ENCODE results near the gene CCL17.
"Not testable (repeated sequence)": the region's sequence is repeated elsewhere in the genome, so short reads cannot be mapped to it uniquely, and the experiment has no call there.

CCL17 gene

DNA sequence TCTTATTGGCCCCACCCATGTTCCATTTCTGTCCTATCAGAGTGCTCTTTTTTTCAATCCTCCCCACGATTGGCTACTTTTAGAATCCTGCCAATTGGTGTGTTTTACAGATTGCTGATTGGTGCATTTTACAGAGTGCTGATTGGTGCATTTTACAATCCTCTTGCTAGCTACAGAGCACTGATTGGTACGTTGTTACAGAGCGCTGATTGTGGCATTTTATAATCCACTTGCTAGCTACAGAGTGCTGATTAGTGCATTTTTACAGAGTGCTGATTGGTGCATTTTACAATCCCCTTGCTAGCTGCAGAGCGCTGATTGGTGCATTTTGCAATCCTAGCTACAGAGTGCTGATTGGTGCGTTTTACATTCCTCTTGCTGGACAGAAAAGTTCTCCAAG lies 9.5 kb upstream of the CCL17 start:
- no peak for DNase-seq (ENCODE audit: low read depth in 2 of 2)

DNA sequence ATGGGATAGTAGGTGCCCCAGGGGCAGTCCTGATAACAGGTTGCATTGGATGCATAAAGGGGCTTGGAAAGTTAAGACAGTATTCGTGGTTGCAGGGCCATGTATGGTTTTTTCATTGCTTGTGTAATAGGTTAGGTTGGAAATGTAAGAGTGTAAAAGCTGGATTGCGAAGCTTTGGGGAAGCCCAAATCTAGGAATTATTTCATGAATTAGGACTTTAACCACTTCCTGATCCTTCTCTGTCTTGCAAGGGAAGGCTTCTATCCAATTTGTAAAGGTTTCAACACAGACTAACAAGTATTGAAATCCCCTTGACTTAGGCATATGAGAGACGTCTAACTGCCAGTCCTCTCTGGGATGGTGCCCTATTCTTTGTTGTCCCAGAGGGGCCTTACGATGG lies 7.8 kb upstream of the CCL17 start:
- no peak for DNase-seq (ENCODE audit: low read depth in 2 of 2)

DNA sequence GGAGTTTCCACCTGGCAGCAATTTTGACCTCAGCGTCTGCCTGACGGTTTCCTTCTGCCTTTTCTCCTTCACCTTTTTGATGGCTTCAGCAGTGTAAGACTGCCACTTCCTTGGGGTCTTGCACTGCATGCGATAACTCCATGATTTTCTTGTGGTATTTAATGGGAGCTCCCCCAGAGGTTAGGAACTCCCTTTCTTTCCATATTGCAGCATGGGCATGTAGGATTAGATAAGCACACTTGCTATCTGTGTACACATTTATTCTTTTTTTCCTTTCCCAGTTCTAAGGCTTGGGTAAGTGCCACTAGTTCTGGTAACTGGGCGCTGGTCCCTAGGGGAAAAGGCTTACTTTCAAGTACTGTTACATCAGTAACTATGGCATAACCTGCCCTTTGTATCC lies 7.1 kb upstream of the CCL17 start:
- DNase-seq (ENCODE audit: low read depth in 2 of 2) = not testable (repeated sequence)

DNA sequence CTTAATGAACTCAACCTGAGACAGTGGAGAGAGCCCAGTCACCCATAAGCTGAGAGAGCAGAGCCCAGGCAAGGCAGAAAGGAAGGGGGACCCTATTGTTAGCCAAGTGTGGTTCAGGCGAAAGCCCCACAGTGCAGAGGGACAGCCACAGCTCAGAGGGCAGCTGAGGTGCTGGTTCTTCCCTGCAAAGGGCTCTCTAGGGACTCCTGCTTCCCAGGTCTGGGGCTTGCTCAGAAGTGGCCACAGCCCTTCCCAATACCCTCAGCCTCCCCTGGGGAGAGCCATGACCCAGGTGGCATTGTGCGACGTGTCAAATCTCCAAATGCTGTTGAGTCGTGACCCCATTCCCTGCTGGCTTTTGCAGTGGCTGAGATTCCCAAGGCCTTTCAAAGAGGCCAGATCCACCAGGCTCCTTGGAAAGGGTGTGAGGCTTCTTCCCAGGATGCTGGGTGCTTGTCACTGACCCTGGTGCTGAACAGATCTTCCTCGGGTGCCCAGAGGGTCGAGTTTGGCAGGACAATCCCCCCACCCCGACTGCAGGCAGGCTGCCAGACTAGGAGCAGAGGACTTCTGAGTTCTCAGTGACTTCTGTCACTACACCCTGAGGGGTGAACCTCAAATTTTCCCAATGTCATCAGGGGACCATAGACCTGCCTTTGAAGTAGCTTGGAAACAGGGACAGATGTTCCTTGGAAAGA lies 2.5 kb upstream of the CCL17 start:
- no peak for DNase-seq (ENCODE audit: low read depth in 2 of 2)

DNA sequence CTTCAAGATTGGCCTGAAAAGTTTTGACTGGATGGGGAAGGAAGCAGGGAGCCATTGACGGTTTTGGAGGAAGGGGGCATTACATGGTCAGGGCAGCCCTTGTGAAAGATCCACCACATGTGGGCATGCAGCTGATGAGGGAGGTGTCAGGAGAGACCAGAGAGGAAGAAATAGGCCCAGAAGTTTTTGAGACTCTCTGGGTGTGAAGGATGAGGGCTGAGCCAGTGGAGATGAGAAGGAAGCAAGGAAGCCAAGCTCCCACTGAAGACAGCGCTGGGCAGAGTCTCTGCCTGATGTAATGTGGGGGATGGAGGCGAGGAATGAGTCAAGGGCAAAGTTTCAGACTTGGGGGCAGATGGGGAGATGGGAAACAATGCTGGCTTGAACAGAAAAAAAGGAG lies 530 bp downstream of the CCL17 start:
- no peak for DNase-seq (ENCODE audit: low read depth in 2 of 2)

DNA sequence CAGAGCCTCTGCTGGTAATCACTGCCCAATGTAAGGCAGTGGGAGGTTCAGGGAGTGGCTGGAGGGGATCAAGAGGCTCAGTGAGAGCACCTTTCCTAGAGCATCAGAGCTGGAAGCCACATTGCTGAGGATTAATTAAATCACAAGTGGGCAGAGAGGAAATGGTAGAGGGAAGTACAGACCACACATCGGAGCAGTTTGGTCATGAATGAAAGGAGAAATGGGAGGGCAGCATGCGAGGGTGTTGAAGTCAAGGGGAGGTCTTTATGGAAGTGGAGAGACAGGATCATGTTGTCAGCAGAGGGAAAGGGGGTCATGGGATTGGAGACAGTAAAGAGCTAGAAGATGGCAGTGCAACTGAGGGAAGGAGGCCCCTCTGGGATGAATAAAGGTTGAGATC lies 2.3 kb downstream of the CCL17 start:
- no peak for DNase-seq (ENCODE audit: low read depth in 2 of 2)

DNA sequence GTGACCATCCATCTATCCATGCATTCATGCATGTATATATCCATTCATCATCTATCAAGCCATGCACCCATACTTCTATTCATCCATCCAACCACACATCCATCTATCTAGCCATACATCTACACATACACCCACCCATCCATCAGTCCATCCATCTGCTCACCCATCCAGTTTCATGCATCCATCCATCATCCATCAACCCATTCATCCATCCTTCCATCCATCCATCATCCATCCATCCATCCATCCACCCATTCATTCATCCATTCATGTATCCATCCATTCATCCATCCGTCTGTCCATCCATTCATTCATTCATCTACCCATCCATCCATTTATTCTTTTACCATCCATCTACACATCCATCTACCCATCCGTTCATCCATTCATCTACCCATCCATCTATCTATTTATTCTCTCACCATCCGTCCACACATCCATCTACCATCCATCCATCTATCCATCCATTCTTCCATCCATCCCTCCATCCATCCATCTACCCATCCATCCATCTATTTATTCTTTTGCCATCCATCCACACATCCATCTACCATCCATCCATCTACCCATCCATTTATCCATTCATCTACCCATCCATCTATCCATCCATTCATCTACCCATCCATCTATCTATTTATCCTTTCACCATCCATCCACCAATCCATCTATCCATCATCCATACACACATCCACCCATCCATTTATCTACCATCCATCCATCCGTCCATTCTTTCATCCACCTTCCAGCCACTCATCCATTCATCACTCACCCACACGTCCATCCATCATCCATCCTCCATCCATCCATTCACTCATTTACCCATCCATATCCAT lies 3.2 kb downstream of the CCL17 start:
- no peak for DNase-seq (ENCODE audit: low read depth in 2 of 2)

DNA sequence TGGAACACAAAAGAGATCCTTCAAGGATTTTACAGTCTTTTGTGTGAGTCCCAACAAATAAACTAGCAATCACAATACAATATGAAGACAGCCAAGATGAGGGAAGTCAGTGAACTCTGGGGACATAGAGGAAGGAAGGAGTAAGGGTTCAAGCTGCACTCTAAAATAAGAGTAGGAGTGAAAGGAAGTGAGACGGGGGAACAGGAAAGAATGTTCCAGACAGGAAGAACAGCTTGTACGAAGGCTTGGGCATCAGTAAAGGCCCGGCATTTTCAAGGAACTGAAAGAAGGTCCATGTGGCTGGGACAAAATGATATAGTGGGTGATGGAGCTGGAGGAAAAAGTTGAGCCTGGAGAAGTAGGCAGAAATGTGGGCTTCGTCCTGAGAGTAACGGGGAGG lies 4.5 kb downstream of the CCL17 start:
- no peak for DNase-seq (ENCODE audit: low read depth in 2 of 2)

DNA sequence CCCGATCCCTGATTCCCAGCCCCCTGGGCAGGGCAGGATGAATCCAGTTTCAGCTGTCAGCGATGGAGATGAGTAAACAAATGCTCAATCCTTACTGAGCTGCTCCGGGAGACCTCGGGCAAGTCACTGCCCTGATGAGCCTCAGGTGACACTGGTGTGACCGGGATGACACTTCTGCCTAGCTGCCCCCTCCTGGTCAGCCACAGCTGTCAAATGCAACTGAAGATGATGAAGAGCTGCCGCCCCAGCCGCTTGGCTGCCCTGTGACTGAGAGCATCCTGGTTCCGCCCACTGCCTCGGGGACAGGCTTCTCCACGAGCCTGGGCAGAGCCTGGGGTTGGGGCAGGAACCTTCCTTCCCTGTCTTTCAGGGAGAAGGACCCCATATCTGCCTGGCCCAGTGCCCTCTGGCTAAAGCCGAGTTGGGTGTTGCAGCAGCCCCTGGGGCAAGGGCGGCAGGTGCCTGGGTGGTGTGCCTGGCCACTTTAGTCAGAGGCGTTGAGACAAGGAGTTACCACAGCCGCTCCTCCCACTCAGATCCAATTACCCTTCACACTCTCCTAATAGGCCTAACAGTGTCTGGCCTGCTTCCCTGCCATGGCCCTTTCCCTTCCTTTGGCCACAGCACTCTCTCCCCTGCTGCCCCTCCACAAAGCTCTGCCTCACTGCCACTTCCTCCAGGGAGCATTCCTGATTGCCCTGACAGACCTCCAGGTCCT lies 5.5 kb downstream of the CCL17 start:
- no peak for DNase-seq (ENCODE audit: low read depth in 2 of 2)

DNA sequence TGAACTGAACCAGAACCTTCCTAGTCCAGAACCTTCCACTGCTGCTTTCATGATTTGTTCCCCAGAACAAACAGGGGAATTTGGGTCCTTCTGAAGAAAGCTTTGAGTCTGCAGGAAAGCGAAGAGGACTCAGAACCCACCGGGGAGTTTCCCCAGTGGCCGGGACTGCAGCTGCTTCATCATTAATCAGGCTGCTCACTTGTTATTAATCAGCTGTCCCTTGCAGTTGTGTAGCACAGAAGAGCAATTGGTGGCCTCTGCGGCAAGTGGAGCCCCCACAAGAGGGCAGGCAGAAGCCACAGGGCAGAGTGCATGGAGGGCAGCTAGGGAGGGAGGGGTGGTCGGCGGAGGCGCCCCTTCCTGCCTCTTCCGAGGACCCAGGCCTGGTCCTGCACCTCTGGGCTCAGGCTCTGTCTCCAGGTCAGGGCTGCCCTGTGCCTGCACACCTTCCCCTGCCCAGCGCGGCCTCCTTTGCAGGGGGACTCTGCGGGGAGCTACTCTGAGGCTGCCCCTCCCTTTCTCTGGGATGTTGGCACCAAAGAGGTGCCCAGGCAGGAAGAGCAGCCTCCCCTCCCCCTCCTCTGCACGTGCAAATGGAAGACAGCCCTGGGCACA lies 6.9 kb downstream of the CCL17 start:
- no peak for DNase-seq (ENCODE audit: low read depth in 2 of 2)

DNA sequence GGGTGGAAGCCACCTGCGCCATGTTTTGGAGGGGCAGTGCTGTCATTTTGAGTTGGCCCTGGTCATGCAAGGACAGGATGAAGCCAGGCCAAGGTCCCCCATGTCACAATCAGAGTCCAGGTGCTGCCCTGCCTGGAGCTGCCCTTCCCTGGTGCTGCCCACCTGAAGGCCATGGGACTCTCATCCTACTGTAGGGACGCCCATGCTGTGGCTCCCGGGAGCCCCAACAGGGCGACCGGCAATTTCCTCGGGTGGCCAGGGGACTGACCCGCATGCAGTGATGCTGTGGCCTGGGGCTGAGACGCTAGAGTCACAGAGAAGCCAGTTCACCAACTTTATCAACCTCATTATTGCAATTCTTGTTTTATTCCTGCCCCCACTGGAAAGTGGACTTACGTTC lies 8.0 kb downstream of the CCL17 start:
- DNase-seq (ENCODE audit: low read depth in 2 of 2) = no peak

DNA sequence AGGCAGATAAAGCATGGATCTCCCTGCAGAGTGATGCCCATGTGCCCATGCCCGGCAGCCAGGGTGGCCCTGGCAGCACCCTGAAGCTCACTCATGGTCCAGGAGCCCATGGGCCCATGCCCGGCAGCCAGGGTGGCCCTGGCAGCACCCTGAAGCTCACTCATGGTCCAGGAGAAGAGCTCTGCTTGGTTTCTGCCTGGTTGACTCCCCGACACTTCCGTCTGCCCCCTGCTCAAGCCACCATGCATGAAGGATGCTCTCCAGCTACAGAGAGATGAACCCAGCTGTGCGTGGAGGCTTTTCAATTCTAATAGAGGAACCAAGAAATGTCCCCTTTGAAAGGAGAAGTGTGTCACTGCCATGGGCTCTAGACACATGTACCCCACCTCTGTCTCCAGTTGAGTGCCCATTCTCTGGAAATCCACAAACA lies 8.7 kb downstream of the CCL17 start:
- no peak for DNase-seq (ENCODE audit: low read depth in 2 of 2)

DNA sequence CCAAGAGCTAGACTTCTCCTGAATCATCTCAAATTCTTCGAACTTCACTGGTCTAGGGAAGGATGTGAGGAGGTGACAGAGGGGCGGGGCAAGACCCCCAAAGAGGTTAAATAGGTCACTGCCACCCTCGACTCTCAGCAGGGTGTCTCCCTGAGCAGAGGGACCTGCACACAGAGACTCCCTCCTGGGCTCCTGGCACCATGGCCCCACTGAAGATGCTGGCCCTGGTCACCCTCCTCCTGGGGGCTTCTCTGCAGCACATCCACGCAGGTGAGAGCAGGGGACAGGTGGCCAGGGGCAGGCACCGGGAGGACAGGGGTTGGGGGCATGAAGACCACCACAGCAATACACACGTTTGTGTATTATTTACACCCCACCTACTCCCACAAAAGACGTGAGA lies 9.2 kb downstream of the CCL17 start:
- DNase-seq (ENCODE audit: low read depth in 2 of 2) = no peak

DNA sequence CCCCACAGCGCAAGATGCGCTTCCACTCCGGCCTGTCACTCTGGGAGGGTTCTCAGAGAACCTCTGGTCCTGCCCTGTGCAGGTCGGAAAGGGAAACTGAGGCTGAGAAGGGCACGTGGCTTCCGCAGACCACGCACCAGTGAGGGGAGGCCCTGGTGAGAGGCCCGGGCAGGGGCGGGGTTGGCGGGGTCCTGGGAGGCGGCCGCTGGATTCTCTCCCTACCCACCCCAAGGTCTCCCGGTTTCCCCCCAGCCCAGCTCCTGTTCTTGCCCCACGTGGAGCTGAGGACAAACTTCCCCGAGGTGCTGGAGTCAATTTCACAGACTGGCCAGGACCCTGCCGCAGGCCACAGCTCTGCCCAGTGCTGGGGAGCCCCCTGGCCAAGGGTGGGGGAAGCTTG lies 11.5 kb downstream of the CCL17 start:
- DNase-seq (ENCODE audit: low read depth in 2 of 2) = no peak

DNA sequence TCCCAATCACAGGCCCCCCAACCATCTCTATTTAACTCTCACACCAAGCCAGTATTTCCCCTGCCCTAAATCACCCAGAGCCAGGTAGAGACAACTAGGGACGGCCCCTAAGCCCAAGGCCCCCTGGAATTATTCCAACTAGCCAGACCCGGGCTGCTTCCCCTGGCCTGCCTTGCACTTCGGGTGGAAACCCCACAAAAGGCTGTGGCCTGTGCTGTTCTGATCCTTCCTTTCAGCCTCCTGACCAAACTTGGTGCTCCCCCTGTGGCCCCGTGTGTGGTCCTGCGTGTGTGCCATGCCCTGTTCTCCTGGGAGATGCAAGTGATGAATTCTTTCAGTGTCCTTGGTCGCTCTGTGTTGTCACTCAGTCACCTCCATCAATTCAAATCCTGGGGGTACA lies 14.9 kb downstream of the CCL17 start:
- no peak for DNase-seq (ENCODE audit: low read depth in 2 of 2)

DNA sequence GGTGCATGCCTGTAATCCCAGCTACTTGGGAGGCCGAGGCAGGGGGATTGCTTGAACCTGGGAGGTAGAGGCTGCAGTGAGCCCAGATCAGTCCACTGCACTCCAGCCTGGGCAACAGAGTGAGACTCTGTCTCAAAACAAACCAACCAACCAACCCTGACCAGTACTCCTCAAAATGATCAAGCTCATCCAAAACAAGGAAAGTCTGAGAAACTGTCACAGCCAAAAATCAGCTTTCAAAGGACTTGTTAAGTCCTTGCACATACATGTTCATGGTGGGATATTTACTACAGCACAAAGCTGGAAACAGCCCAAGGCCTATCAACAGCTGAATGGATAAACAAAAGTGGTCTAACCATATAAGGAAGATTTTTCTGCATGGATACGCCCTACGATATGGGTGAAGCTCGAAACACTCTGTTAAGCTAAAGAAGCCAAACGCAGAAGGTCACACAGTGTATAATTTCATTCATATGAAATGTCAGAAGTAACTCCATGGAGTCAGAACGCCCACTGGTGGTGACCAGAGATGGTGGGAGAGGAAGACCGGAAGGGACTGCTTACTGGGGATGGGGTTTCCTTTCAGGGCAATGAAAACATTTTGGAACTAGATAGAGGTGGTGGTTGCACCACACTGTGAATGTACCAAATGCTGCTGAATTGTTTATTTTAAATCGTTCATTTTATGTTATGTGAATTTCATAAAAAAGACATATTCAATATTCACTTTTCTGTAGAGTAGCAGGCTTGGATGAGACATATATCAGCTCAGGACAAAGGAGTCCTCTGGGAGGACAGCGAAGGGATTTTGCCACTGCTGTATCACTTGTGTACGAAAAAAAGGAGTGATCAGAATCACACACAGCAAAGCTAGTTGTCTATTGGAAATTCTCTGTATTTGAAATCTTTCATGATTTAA lies 17.7 kb downstream of the CCL17 start:
- peak; percentile 41 to 46 for DNase-seq (ENCODE audit: low read depth in 2 of 2)

DNA sequence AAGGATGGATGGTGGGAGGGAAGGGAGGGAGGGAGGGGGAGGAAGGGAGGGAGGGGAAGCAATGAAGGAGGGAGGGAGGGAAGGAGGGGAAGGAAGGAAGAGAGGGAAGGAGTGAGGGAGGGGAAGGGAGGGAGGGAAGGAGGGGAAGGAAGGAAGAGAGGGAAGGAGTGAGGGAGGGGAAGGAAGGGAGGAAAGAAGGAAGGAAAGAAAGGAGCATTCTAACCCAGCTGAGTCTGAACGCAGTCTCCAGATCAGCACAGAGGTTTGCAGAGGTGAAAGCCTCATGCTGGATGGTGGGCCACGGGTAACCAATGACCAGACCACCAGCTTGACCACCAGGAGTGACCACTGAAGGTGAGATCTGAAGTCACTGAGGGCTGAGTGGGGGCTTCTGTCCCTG lies 18.6 kb downstream of the CCL17 start:
- DNase-seq (ENCODE audit: low read depth in 2 of 2) = no peak

DNA sequence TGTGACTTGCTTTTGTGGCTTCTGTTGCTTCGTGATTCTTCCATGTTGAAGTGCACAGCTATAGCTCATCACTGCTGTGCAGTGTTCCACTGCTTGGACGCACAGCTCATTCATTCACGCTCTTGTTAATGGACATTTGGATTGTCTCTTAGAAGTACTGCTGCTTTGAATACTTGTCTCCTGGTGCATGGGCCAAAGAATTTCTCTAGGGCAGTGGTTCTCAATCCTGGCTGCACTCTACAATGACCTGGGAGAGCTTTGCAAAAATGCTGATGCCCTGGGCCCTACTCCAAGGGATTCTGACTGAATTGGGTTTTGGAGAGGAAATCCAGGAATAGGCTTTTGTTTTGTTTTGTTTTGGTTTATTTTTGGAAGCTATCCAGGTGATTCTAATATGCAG lies 20.0 kb downstream of the CCL17 start:
- no peak for DNase-seq (ENCODE audit: low read depth in 2 of 2)

DNA sequence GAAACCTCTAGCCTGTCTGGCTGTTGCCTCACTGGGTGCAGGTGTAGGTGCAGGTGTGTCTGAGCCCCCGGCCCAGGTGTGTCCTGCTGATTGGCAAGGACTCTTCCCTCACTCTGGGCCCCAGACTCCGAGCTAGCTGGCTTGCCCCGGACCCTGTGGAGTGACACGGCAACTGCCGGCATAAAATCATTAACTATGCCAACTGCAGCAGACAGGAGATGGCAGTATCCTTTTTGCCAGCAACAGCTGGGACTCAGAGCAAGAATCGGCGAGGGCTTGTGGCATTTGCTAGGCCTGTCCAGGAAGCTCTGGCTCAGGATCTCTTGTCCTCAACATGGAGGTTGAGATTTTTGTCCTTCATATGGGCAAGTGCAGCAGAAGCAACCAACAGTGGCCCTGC lies 21.8 kb downstream of the CCL17 start:
- DNase-seq (ENCODE audit: low read depth in 2 of 2) = no peak

DNA sequence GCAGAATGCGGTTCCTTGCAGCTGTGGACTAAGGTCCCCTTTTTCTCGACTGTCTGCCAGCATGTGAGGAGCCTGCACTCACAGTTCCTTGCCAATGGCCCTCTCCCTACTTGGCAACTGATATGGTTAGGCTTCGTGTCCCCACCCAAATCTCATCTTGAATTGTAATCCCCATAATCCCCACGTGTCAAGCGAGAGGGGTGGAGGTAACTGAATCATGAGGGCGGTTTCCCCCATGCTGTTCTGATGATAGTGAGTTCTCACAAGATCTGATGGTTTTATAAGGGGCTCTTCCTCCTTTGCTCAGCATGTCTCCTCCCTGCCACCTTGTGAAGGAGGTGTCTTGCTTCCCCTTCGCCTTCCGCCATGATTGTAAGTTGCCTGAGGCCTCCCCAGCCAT lies 22.7 kb downstream of the CCL17 start:
- no peak for DNase-seq (ENCODE audit: low read depth in 2 of 2)

DNA sequence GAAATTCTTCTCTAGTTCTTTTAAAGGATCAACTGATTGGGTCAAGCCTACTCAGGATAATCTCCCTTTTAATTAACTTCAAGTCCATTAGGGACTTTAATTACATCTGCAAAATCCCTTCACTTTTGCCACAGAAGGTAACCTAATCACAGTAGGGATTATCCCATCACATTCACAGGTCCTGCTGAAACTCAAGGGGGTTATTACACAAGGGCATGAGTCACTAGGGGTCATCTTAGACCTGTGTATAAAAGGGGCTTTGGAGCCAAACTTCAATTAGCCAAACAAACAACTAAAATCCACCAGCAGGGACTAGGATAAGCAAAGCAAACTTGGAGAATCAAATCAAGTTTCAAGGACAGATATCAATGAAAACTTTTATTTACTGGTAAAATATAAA lies 23.3 kb downstream of the CCL17 start:
- no peak for DNase-seq (ENCODE audit: low read depth in 2 of 2)

All from fibroblast of skin of left quadriceps (primary cell).